ENCODE data around the gene DMRT1.

Gene DMRT1

GRCh38 chr9:928363-929042, 87.0 kb downstream of the DMRT1 start:
- DNase-seq, result no peak

- no peak for DNase-seq
These were observed 88.2 kb downstream of the DMRT1 start for GRCh38 chr9:929719-930118.

GRCh38 chr9:933356-933755, 91.9 kb downstream of the DMRT1 start:
- no peak for DNase-seq

- DNase-seq, result no peak
These were observed 94.0 kb downstream of the DMRT1 start for GRCh38 chr9:935348-935965.

- no peak for DNase-seq
These were observed 101.5 kb downstream of the DMRT1 start for GRCh38 chr9:942805-943580.

GRCh38 chr9:947985-948384, 106.5 kb downstream of the DMRT1 start:
- DNase-seq, result no peak

- no peak for DNase-seq
These were observed 107.0 kb downstream of the DMRT1 start for GRCh38 chr9:948497-948896.

GRCh38 chr9:950139-950538, 108.6 kb downstream of the DMRT1 start:
- no peak for DNase-seq

GRCh38 chr9:952546-952945, 111.0 kb downstream of the DMRT1 start:
- no peak for DNase-seq

GRCh38 chr9:959105-959504, 117.6 kb downstream of the DMRT1 start:
- DNase-seq, result no peak

- no peak for DNase-seq
These were observed 118.4 kb downstream of the DMRT1 start for GRCh38 chr9:959914-960313.

- no peak for DNase-seq
These were observed 120.5 kb downstream of the DMRT1 start for GRCh38 chr9:962023-962422.

- DNase-seq, result no peak
These were observed 124.0 kb downstream of the DMRT1 start for GRCh38 chr9:965497-965896.

- DNase-seq, result no peak
These were observed 125.4 kb downstream of the DMRT1 start for GRCh38 chr9:966870-967269.

GRCh38 chr9:967436-967835, 125.9 kb downstream of the DMRT1 start:
- DNase-seq, result no peak

GRCh38 chr9:967903-968641, 126.6 kb downstream of the DMRT1 start:
- DNase-seq, result no peak

GRCh38 chr9:969310-970150, 128.0 kb downstream of the DMRT1 start:
- DNase-seq, result no peak

GRCh38 chr9:970151-970996, 128.9 kb downstream of the DMRT1 start:
- no peak for DNase-seq

GRCh38 chr9:971901-972500, 130.5 kb downstream of the DMRT1 start:
- no peak for DNase-seq

- no peak for DNase-seq
These were observed 131.2 kb downstream of the DMRT1 start for GRCh38 chr9:972501-973294.
